Measurements from ENCODE around the gene LCN1. TPM values are rescaled to one million over a fixed set of nuclear protein-coding genes. Genes with fewer than 3 reads are reported as not detected.
"Not testable (repeated sequence)": the region's sequence is repeated elsewhere in the genome, so short reads cannot be mapped to it uniquely, and the experiment has no call there.

Gene LCN1
- total RNA-seq, 1 donor from 2014 or later: not detected

DNA sequence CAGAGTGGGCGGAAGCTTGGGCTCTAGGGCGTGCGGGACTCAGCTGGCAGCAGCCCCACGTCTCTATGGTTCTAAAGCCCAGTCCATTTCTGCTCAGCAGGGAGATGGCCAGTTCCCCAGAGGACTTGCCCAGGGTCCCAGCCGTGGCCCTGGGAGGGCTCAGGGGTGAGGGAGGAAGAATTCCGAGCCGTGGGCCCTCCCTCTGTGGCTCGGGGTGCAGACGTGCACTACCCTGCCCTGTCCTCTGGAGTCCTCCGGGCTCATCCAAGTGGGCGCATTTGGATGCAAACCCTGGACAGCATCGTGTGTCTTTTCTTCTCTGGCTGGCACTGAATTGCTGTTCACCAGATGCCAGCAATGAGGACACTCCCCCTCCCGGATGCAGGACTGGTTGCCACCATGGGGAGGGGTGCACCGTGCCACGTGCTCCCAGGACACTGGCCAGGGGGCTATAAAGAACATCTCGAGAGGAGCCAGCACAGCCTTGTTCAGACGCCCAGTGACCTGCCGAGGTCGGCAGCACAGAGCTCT, 24.5 kb downstream of the LCN1 start, which contains the start of gene OBP2A:
Gene OBP2A, plus strand, starts transcription at position 481 of the 531 bp plus-strand sequence. CDS start 55 bp downstream, outside the sequence.
- not testable (repeated sequence) for DNase-seq (ENCODE audit: low read depth in 2 of 2)

DNA sequence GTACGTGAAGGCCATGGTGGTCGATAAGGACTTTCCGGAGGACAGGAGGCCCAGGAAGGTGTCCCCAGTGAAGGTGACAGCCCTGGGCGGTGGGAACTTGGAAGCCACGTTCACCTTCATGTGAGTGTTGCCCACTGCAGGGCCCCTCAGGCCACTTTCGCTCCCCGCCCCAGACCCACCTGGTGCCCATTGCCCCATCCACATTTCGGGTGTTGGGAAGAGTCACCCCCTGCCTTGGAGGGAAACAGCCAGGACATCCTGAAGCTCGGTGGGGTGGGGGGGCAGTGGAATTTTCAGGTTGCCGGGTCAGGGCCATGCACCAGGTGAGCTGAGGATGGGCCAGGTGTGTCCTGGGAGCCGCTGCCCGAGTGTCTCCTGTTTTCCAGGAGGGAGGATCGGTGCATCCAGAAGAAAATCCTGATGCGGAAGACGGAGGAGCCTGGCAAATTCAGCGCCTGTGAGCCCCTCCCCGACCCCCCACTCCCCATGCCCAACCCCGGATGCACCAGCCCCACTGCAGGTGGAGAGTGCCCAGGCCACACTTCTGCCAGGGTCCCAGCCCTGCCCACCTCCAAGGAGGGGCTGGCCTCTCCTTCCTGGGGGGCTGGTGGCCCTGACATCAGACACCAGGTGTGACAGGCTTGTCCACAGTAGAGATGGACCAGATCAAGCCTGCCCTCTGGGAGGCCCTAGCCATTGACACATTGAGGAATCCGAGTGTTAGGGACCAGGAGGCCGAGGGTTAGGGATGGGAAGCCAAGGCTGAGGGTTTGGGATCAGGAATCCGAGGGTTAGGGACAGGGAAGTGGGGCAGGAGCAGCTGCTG, 25.8 kb downstream of the LCN1 start:
- DNase-seq (ENCODE audit: low read depth in 2 of 2): not testable (repeated sequence)

DNA sequence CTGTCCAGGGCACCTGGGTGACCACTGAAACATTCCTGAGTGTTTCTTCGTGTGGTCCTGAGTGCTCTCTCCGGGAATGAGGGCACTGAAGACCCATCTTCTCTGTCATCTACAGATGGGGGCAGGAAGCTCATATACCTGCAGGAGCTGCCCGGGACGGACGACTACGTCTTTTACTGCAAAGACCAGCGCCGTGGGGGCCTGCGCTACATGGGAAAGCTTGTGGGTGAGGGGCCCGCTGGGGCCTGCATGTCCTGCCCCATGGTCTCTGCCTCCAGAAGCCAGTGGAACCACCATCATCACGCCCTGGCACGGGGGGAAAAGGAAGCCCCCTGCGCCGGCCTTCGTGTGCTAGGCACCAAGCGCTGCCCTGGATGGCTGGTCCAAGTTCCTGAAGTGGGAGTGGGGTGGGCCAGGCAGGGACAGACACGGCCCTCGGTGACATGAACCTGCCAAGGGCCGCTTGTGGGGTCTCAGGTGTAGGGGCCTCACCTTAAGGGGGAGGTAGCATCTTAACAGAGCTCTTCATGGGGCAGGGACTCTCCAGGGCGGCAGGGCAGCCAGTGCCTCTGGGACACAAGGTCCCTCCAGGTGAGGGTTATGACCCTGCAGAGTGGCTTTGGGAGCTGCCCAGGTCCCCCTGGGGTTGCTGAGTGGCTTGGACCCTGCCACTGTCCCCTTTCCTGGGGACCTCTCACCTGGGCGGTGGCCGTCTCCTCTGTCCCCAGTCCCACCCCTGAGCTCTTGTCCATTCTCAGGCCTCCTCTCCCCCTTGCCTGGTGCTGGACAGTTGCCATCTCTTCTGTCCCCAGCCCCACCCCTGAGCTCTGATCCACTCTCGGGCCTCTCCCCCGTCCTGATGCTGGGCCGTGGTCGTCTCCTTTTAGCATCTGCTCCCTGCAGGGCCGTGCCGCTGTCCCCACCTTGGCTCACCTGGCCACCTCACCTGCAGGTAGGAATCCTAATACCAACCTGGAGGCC, 26.8 kb downstream of the LCN1 start:
- DNase-seq (ENCODE audit: low read depth in 2 of 2): no peak

DNA sequence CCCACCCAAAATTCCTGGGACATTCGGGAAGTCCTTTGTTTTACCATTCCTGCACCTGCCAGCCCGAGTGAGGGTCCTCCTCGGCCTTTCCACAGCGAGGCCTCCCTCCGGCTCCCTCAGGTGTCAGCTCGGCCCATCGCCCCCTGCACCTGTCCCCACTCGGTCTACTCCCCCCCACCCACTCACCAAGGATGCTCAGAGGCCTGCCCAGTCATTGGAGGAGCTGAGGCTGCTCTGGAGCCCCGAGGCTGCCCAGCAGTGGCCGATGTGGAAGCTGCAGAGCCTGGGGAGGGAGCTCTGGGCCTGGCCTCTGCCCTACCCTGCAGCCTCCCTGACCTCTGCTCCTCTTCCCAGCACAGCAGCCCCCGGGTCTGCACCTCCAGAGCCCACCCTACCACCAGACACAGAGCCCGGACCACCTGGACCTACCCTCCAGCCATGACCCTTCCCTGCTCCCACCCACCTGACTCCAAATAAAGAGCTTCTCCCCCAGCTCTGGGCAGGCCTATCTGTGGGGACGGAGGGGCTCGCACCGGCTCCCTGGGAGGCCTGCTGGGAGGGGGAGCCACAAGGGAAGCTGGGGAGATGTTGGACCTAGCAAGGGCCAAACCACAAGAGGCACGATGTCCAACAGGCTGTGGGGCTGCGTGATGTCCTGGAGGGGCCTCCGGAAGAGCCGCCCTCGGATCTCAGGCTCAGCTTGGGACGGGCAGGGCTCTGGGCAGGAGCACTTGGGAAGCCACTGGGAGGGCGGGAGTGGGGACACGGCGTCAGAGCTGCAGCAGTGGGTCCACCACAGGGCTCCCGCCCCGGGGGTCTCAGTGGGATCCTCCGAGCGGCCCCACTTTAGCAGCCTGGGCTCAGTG, 28.5 kb downstream of the LCN1 start:
- not testable (repeated sequence) for DNase-seq (ENCODE audit: low read depth in 2 of 2)

DNA sequence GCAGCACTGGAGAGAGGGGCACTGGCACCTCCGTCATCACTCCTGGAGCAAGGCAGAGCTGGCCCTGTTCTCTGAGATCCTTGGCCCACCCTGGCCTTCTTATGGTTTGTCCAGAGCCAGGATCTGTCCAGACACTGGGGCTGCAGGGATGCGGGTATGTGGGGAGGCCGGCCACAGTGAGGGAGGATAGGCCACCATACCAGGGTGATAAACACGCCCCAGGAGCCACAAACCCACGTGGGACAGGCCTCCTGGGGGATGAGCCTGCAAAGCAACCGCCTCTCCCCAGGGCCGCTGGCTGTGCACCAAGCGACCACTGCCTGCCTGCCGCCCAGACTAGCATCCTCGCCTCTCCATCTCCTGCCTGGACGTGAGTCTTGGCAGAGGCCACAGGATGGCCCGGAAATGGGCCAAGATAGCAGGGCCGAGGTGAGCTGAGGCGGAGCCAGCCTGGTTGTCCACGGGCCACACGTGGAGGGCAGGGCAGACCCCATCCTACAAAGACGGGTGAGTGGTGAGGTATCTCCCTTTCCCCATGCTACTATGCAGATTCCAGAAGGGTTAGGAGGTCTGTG, 29.2 kb downstream of the LCN1 start:
- DNase-seq (ENCODE audit: low read depth in 2 of 2): no peak

DNA sequence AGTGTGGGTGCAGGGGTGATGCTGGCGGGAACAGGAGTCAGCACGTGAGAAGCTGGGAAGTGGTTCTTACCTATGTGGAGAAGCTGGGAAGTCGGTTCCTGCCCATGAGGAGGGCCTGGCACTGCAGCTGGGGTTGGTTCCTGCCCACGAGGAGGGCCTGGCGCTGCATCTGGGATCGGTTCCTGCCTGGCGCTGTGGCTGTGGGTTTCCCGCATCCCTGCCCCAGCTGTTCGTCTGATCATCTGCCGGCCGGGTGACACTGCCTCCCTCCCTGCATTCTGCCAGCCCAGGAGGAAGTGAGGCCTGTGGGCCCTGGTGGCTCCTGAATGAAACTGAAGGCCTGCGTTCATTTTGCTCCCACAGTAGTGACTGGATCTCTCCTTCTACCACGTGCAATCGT, 29.8 kb downstream of the LCN1 start:
- no peak for DNase-seq (ENCODE audit: low read depth in 2 of 2)

DNA sequence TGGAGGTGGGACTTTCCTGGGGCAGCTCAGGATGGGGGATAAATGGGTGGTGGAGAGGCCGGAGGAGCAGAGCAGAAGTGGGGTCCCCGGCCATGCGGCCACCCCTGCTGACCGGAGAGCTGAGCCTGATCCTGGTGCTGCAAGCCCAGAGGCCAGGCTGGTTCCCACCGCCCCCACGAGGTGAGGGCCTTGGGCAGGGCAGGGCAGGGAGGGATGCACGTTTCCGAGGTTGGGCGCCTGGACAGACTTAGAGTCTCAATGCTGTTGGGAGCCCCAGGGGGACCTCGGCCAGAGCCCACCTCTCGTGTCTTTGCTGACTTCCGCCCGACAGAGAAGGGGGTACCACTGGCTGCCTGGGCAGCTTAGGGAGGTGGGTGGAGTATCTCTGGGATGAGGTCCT, 30.2 kb downstream of the LCN1 start:
- no peak for DNase-seq (ENCODE audit: low read depth in 2 of 2)

DNA sequence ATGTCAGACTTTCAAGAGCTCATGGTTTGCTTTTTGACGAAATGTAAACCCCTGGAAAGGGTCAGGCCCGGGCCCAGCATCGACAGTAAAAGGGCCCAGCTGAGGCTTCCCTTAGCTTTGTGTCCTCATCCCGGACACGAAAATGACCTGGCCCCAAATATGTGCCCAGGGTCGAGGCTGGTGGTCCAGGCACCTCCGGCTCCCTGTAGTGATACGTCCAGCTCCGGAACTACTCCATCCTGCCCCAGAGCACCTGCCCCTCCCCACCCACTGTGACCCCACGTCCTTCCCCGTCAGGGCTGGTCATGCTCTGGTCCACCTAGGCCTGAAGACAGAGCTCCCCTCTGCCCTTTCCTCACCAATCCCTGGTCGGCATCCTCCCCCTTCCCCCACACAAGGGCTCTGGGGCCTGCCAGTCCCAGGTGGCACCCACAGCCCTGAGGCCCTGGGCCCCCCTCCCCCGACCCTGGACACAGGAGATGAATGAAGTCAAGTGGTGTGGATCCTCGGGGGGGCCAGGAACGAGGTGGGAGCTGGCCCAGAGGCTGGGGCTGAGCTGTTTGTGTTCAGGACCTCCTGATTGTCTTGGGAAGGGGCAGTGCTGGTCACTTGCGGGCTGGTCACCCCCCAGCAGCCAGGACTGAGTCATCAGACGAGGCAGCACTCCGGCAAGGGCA, 30.9 kb downstream of the LCN1 start:
- DNase-seq (ENCODE audit: low read depth in 2 of 2): no peak

DNA sequence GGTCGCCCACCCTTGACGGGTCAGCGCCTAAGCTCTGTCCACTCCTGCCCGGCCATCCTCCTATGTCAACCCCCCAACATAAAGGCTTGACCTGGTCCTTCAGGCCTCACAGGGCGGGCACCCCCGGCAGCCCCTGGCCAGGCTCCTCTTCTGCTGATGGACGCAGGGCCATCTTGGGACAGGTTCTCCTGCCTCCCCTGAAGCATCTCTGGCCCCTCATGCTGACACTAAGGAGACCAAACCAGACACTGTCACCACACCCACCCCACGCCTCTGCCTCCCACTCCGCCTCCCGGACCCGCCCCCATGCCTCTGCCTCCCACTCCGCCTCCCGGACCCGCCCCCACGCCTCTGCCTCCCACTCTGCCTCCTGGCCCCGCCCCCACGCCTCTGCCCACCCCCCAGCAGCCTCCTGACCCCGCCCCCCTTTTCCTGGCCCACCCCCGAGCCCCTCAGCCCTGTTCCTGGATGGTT, 31.5 kb downstream of the LCN1 start:
- no peak for DNase-seq (ENCODE audit: low read depth in 2 of 2)

DNA sequence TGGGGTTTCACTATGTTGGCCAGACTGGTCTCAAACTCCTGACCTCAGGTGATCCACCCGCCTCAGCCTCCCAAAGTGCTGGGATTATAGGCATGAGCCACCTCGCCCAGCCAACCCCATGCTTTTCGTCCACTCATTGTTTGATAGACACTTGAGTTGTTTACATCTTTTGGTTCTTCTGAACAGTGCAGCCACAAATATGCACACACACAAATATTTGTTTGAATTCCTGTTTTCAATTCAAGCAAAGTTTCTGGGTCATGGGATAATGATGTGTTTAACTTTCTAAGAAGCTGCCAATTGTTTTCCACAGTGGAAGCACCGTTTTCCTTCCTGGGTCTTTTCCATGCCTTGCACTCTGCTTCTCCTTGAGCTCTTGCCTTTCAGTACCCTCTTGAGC, 33.5 kb downstream of the LCN1 start:
- no peak for DNase-seq (ENCODE audit: low read depth in 2 of 2)

DNA sequence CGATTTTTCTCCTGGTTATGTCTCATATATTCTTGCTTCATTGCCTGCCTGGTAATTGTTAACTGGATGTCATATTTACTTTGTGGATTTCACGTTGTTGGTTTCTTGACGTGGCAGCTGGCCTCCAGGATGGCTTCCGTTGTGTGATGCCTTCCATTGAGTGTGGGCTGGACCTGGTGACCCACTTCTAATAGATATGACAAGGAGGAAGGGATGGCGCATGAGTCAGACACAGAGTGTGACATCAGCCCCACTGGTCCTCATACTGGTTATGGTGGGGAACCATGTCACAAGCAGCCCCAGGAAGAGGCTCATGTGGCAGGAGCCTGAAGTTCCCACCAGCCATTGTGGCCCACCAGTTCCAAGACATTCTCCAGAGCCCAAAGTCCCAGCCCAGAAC, 34.0 kb downstream of the LCN1 start:
- no peak for DNase-seq (ENCODE audit: low read depth in 2 of 2)

DNA sequence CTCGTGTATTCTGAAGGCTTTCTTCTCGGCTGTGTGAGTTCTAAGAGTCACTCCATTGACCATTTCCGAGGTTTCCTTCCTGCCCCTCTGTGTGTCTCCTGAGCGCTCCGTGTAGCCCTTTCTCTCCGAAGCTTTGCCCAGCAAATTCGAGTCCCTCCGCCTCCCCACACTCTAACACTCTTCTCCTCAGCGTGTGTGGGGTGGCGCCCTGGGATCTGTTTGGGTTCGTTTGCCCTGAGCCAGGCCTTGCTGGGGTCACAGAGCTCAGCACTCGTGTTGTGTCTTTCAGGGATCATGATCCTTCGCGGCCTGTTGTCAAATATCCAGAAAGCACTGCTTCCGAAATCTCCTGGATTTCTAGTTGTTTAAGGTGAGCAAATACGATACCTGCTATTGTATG, 34.7 kb downstream of the LCN1 start:
- no peak for DNase-seq (ENCODE audit: low read depth in 2 of 2)

DNA sequence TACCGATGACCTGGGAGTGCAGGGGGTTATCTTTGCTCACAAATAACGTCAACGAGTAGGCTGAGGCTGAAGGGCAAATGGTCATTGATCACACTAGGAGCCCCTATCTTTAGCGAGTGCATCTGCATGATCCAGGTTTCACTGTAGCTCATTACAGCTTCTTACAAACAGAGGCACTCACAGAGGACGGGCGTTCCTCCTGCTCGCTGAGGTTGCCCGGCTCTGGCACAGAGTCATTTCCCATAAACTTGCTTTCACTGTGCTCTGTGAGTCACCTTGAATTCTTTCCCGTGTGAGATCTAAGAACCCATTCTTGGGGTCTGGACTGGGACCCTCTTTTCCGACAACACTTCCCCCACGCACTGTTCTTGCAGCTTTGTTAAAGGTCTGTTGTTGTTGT, 38.4 kb downstream of the LCN1 start:
- DNase-seq (ENCODE audit: low read depth in 2 of 2): no peak

DNA sequence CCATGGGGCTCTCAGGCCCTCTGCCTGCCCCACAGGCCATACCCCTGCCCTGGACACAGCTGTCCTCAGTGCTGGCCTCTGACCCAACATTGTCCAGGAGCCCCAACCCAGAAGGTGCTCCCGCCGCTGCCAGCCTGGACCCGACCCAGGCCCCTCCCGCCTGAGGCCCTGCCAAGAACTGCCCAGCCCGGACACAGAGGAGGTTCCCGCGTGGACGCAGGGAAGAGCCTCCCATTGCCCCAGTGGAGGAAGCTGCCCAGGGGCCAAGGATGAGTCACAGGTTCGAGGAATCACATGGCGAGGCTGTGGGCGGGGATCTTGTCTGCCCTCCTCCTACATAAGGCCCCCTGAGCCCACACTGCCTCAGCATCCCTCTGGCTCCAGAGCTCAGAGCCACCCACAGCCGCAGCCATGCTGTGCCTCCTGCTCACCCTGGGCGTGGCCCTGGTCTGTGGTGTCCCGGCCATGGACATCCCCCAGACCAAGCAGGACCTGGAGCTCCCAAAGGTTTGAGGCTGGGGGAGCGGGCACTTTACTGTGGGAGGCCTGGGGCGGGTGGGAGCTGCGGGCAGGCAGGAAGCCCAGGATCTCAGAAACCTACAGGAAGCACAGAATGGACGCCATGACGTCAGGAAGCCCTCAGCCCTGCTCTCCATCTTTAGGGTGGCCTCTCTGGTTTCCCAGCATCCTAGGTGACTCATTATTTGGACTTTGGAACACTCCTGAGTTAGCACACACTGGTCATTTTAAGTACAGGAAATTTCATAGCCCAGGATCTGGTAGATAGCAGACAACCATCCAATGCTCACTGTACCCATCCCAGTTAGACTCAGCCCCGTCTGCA, 40.4 kb downstream of the LCN1 start, which contains the start of gene PAEP:
Gene PAEP, plus strand, starts transcription at position 366 of the 844 bp plus-strand sequence.
- DNase-seq (ENCODE audit: low read depth in 2 of 2): no peak

DNA sequence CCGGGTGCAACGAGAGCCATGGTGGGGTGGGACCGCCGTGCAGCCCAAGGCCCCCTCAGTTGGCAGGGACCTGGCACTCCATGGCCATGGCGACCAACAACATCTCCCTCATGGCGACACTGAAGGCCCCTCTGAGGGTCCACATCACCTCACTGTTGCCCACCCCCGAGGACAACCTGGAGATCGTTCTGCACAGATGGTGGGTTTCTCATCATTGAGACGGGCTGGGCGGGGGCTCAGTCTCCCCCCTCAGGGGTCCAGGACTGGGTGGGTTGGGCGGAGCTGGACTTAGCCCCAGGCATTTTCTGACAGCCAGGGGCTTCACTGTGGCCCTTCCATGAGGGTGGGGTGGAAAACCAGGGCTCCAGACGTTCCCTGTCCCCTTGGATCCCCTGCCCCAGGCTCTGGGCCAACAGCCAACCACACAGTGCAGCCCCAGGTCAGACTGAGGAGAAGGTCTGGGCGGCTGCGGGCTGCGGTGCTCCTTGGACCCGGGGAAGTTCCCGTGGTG, 41.0 kb downstream of the LCN1 start:
- no peak for DNase-seq (ENCODE audit: low read depth in 2 of 2)

DNA sequence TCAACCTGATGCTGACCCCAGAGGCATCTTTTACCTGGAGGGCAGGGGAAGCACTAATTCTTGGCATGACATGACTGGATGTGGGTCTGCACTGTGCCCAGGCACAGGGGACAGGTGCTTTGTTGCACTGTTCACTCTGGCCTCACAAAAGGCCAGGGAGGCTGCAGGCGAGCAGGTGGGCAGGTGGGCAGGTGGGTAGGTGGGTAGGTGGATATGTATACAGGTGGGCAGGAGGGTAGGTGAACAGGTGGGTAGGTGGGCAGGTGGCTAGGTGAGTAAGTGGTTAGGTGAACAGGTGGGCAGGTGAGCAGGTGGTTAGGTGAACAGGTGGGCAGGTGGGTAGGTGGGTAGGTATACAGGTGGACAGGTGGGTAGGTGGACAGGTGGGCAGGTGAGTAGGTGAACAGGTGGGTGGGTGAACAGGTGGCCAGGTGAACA, 41.8 kb downstream of the LCN1 start:
- no peak for DNase-seq (ENCODE audit: low read depth in 2 of 2)

DNA sequence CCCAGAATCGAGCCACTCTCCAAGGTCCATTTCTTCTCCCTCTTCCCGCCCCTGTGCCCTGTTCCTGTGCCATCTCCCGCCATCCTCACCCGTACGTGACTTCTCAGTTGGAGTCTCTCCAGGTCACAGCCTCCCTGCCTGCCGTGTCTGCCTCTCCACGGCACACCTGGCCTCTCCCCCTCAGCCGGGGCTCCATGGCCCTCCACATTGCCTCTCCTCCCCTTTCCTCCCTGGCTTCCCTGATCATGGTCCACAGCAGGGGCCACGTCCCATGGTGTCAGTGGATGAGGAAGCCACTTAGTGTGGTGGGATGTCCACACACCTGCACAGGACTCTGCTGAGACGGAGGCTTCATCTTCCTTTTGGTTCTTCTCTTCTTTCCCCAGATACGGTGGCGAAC, 42.6 kb downstream of the LCN1 start:
- no peak for DNase-seq (ENCODE audit: low read depth in 2 of 2)

DNA sequence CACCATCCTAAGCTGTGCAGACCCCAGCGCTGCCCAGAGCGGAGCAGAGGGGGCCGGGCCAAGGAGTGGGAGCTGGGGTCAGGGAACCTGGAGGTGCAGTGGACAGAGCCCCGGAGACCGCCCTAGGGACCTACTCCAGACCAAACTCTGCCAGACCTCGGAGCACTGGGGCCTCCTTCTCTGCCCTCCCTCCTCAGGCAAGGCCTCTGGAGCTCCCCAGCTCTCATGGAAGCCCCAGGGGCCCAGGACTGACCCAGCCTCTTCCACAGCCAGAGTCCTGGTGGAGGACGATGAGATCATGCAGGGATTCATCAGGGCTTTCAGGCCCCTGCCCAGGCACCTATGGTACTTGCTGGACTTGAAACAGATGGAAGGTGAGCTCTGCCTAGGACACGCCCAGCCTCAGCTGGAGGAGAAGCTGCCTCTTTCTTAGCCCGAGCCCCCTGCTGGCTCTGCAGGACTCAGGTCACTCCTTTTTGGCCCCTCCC, 43.9 kb downstream of the LCN1 start:
- DNase-seq (ENCODE audit: low read depth in 2 of 2): no peak

DNA sequence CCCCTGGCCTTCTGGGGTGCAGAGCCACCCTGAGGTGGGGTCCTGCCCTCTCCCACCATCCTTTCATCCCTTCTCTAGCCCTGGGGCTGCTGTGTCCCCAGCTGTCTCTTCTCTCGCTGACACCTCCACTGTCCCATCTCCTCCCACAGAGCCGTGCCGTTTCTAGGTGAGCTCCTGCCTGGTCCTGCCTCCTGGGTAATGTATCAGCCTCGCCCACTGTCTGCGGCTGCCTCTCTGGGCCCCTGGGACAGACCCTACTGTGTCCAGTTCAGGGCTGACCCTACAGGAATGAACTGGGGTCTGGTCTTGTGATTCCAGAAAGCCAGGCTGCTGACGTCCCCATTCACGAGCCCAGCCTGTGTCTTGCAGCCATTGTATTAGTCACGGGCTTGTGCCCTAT, 44.4 kb downstream of the LCN1 start:
- DNase-seq (ENCODE audit: low read depth in 2 of 2): no peak

Measured in dermis microvascular lymphatic vessel endothelial cell (primary cell).